ENCODE results near the gene MYL3.

DNA sequence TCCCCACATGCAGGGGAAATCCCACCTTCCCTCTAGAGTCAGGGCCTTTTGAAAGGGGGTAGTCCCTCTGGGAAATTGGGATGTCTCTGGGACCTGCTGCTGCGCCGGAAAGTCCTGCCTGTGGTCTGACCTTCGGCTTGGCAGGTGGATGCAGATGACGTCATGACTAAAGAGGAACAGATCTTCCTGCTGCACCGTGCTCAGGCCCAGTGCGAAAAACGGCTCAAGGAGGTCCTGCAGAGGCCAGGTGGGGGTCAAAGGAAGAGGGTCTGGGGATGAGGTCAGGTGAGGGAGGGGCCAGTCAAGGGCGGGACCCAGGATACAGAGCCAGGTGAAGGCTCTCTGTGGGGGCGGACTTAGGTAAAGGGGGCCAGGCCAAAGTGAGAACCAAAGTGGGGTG lies 30.5 kb upstream of the MYL3 start:
- TF ChIP-seq POLR2A (IDR thresholded peaks at IDR 0.05): no peak
- TF ChIP-seq, protein P1, sequence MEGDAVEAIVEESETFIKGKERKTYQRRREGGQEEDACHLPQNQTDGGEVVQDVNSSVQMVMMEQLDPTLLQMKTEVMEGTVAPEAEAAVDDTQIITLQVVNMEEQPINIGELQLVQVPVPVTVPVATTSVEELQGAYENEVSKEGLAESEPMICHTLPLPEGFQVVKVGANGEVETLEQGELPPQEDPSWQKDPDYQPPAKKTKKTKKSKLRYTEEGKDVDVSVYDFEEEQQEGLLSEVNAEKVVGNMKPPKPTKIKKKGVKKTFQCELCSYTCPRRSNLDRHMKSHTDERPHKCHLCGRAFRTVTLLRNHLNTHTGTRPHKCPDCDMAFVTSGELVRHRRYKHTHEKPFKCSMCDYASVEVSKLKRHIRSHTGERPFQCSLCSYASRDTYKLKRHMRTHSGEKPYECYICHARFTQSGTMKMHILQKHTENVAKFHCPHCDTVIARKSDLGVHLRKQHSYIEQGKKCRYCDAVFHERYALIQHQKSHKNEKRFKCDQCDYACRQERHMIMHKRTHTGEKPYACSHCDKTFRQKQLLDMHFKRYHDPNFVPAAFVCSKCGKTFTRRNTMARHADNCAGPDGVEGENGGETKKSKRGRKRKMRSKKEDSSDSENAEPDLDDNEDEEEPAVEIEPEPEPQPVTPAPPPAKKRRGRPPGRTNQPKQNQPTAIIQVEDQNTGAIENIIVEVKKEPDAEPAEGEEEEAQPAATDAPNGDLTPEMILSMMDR (IDR thresholded peaks at IDR 0.05): no peak
